ENCODE data around the gene RBM12.
"Not testable (repeated sequence)": the region's sequence is repeated elsewhere in the genome, so short reads cannot be mapped to it uniquely, and the experiment has no call there.

RBM12 gene, protein sequence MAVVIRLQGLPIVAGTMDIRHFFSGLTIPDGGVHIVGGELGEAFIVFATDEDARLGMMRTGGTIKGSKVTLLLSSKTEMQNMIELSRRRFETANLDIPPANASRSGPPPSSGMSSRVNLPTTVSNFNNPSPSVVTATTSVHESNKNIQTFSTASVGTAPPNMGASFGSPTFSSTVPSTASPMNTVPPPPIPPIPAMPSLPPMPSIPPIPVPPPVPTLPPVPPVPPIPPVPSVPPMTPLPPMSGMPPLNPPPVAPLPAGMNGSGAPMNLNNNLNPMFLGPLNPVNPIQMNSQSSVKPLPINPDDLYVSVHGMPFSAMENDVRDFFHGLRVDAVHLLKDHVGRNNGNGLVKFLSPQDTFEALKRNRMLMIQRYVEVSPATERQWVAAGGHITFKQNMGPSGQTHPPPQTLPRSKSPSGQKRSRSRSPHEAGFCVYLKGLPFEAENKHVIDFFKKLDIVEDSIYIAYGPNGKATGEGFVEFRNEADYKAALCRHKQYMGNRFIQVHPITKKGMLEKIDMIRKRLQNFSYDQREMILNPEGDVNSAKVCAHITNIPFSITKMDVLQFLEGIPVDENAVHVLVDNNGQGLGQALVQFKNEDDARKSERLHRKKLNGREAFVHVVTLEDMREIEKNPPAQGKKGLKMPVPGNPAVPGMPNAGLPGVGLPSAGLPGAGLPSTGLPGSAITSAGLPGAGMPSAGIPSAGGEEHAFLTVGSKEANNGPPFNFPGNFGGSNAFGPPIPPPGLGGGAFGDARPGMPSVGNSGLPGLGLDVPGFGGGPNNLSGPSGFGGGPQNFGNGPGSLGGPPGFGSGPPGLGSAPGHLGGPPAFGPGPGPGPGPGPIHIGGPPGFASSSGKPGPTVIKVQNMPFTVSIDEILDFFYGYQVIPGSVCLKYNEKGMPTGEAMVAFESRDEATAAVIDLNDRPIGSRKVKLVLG

DNA sequence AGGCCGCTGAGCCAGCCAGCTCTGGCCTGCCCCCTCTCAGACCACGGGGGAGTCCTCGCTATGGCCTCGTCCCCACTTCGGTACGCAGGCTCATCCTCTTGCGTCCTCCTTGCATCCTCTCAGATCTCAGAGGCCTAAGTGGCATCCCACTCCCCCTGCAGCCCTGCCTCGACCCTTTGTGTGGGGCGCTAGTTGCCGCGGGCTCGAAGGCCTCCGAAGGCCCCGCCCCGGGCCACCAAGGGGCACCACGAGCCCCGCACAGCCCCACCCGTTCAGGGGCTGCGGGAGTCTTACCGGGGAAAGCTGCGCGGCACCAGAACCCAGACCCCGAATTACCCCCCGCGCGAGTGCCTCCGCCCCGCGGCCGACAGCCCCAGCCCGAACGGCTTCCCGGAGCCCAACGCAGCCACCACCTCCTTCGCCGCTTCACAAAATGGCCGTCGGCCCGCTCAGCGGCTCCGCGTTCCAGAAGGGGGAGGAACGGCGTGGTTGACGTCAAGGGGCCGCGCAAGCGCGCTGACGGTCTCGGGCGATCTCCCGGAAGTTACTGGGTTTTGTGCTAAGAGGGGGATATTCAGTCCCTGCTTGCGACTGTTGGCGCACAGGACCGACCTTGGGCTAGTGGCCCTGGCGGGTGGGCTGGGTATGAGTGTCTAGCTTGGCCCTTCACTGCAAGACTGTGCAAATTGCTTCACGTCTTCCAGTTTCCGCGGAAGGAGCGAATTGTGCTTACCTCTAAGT lies at the start of gene RBM12, which contains the start of gene CPNE1:
Gene RBM12 (minus strand): TSS at position 435 of the 741 bp plus-strand sequence. CDS start 9,578 bp downstream, outside the sequence.
Gene CPNE1 (minus strand): TSS at position 435 of the 741 bp plus-strand sequence. CDS start 31,977 bp downstream, outside the sequence.
- peak within 1 kb of the TSS; percentile 96 for H3K27ac Mint-ChIP-seq
- H3K27me3 Mint-ChIP-seq: no peaks in the 10 kb centered on the region
- ATAC-seq: peak; percentile 94
- peaks cover 23% of the 10 kb centered on the region for H3K36me3 Mint-ChIP-seq
- H3K9me3 Mint-ChIP-seq: no peaks in the 10 kb centered on the region
- peak within 1 kb of the TSS; percentile 86 for H3K4me3 Mint-ChIP-seq
- H3K4me1 Mint-ChIP-seq: peaks cover 46% of the 10 kb centered on the region

DNA sequence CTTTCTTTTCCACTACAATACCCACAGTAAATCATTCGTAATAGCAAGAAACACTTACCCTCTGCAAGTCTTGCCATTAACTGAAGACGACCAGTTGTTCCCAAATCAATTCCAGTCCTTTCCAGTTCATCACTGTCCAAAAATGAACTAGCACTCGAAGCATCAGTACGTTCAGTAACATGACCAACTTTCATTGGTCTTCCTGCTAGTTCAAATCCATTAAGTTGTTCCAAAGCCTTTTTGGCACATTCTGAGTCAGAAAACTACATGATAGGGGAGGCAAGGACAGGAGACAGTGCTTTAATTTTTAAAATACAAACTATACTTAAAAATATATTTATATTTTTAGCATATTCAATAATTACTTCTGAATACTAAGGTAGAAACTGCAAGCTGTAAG lies 49.4 kb upstream of the RBM12 start:
- Mint-ChIP-seq H3K4me3 (no peak overlapping the region), H3K27me3 (no peaks in the 10 kb centered on the region)

DNA sequence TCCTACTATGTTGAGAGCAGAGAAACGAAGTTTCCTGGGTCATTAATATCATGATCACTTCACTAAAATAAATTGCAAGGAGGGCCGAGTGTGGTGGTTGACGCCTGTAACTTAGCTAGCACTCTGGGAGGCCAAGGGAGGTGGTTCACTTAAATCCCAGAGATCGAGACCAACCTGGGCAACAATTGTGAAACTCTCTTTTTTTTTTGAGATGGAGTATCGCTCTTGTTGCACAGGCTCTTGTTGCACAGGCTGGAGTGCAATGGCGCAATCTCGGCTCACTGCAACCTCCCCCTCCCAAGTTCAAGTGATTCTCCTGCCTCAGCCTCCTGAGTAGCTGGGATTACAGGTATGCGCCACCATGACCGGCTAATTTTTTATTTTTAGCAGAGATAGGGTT lies 48.4 kb upstream of the RBM12 start:
- peaks cover 42% of the 10 kb centered on the region for H3K4me1 Mint-ChIP-seq
- not testable (repeated sequence) for ATAC-seq, H3K9me3 Mint-ChIP-seq, H3K27me3 Mint-ChIP-seq, H3K4me3 Mint-ChIP-seq, H3K27ac Mint-ChIP-seq
- peaks cover 49% of the 10 kb centered on the region for H3K36me3 Mint-ChIP-seq

More for the DNA sequence above, 49.4 kb upstream of the RBM12 start:
- Mint-ChIP-seq H3K36me3 (peaks cover 51% of the 10 kb centered on the region), H3K27ac (no peak overlapping the region), H3K9me3 (no peaks in the 10 kb centered on the region), H3K4me1 (peaks cover 42% of the 10 kb centered on the region)
- ATAC-seq: no peak

DNA sequence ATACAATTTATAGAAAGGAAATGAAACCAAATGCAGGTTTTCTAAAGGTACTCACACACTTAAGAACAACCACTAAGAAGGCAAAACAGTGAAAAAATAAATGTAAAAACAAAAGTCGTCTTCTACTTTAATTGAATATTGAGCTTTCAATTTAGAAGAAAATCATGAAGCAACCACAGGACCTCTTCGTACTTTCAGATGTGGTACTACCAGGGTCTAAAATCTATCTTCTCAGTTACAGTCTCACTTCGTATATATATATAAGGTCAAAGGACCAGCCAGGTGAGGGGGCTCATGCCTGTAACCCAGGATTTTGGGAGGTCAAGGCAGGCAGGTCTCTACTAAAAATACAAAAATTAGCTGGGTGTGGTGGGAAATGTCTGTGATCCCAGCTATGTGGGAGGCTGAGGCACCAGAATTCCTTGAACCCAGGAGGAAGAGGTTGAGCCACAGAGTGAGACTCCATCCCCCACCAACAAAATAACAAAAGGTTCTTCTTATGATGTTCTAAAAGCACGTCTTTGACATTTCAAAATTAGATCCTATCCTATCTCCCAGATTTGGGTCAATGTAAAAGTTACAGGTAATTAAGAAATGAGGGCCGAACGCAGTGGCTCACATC lies 47.0 kb upstream of the RBM12 start:
- Mint-ChIP-seq H3K27me3 (no peaks in the 10 kb centered on the region), H3K27ac (peak overlapping the region; percentile 53), H3K4me3 (peak overlapping the region; percentile 43), H3K9me3 (no peaks in the 10 kb centered on the region), H3K4me1 (peaks cover 42% of the 10 kb centered on the region), H3K36me3 (peaks cover 45% of the 10 kb centered on the region)
- no peak for ATAC-seq

DNA sequence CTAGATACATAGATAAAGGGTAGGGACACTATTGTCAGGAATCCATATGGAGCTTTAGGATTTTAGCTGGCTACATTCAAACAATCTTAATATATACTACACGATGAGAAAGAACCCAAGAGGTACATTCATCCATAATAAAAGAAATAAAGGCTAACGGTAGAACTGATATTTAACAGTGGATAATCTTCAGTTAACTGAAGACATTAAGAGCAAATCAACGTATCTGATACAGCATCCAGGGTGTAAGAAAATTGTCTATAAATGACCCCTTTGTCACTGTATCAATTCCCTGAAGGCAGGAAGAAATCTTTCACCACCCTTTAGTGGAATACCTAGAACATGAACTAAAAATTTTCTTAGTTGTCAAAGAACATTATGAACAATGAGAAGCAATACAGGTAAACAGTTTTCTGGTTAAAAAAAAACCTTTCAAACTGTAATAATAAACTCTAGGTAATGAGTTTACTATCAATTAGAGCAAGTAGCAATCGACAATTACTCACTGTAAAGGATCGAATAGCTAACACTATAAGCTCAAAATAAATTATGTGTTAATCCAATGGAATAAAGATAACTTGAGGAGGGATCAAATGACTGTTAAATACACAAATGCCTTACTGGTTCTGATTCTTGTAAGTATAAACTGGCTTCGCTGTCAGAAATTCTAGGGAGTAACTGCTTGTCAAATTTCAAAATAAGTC lies 46.3 kb upstream of the RBM12 start:
- peaks cover 42% of the 10 kb centered on the region for H3K36me3 Mint-ChIP-seq
- no peak for ATAC-seq
- peak overlapping the region; percentile 53 for H3K27ac Mint-ChIP-seq

DNA sequence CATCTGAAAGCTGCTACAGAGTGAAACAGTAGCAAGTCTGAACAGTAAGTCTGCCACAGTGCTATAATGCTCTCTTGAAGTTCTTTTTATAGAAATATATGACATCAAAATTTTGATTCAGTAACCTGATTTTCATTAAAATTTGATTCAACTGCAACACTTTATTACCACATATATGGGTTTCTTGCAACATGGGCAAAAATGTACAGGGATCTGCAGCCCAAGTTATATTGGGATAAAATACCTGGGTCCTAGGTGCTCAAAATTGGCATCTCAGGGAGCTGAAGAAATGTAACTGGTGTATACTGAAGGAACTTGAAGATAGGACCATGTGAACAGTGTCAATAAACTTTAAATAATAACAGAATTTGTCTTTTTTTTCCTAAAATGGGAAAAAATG lies 45.3 kb upstream of the RBM12 start:
- Mint-ChIP-seq H3K4me3 (no peak overlapping the region), H3K4me1 (peaks cover 31% of the 10 kb centered on the region), H3K27ac (no peak overlapping the region), H3K36me3 (peaks cover 39% of the 10 kb centered on the region), H3K27me3 (no peaks in the 10 kb centered on the region), H3K9me3 (no peaks in the 10 kb centered on the region)
- no peak for ATAC-seq

More for the DNA sequence above, 46.3 kb upstream of the RBM12 start:
- Mint-ChIP-seq H3K27me3 (no peaks in the 10 kb centered on the region), H3K9me3 (no peaks in the 10 kb centered on the region), H3K4me1 (peaks cover 41% of the 10 kb centered on the region), H3K4me3 (no peak overlapping the region)

DNA sequence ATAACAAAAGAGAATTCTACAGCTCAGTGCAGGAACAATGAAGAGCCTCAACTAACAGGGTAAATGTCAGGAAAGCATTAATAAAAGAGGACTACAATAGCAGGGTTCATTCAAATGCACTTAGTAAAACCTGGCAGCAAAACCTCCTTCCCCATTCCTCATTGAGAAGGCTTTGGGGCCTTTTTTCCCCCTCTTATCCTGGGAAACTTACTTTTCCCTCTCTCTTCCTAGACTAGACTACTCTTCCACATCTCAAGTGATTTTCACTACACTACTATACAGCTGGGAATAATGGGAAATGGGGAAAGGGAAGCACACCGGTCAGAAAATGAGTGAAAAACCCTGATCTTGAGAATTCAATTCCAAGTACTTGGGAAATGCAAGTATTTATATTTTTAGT lies 44.6 kb upstream of the RBM12 start:
- ATAC-seq: no peak
- Mint-ChIP-seq H3K4me3 (no peak overlapping the region), H3K4me1 (peaks cover 28% of the 10 kb centered on the region), H3K27me3 (no peaks in the 10 kb centered on the region), H3K9me3 (no peaks in the 10 kb centered on the region), H3K36me3 (peaks cover 43% of the 10 kb centered on the region), H3K27ac (peak overlapping the region; percentile 49)

DNA sequence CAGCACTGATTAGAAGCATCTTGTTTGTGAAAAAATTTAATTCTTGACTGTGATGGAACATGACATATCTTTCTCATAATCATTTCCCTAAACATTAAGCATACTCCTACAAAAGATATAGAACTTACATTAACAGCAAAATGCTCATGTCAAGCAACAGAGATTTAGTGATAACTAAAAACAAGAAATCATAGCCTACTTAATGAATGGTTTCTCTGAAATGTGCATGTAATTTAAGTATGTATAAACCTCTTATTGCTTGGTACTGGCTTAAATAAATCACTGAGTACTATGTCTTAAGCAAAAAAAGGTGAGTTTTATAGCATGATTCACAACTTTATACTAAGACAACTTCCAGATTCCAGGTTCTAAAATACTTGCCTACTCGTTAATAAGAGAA lies 43.8 kb upstream of the RBM12 start:
- no peak overlapping the region for H3K27ac Mint-ChIP-seq
- H3K36me3 Mint-ChIP-seq: peaks cover 44% of the 10 kb centered on the region
- H3K4me1 Mint-ChIP-seq: peaks cover 21% of the 10 kb centered on the region
- no peak for ATAC-seq
- H3K4me3 Mint-ChIP-seq: no peak overlapping the region
- H3K9me3 Mint-ChIP-seq: no peaks in the 10 kb centered on the region
- no peaks in the 10 kb centered on the region for H3K27me3 Mint-ChIP-seq

DNA sequence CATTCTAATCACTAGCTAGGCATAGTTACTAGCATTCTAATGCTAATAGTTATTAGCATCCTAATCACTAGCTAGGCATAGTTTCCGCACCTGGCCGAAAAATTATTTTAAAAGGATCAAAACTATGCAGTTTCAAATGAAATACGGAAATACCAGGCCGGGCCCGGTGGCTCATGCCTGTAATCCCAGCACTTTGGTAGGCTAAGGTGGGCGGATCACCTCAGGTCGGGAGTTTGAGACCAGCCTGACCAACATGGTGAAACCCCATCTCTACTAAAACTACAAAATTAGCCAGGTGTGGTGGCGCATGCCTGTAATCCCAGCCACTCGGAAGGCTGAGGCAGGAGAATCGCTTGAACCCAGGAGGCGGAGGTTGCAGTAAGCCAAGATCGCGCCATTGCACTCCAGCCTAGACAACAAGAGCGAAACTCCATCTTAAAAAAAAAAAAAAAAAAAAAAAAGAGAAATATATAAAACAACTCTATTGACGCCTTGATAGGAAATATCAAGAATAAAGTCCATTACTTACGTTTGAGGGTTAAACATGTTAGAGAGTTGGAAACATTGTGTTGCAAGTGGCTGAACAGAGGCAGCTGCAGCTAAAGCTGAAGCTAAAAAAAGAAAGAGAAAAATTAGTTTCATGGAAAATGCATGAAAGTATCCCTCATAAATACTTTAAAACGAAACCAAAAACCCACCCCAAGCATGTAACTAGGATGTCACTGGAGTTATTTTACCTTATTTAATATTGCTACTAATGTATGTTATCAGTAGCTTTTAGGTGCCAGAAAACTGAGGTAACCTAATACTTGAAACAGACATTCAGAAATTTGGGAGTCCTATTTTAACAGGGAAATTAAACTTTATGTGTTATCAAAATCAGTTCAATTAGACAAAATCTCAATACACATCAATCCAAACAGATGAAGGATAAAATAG lies 42.2 kb upstream of the RBM12 start:
- H3K4me1 Mint-ChIP-seq: peaks cover 14% of the 10 kb centered on the region
- ATAC-seq, H3K27me3 Mint-ChIP-seq, H3K4me3 Mint-ChIP-seq, H3K9me3 Mint-ChIP-seq, H3K27ac Mint-ChIP-seq: not testable (repeated sequence)
- peaks cover 50% of the 10 kb centered on the region for H3K36me3 Mint-ChIP-seq

DNA sequence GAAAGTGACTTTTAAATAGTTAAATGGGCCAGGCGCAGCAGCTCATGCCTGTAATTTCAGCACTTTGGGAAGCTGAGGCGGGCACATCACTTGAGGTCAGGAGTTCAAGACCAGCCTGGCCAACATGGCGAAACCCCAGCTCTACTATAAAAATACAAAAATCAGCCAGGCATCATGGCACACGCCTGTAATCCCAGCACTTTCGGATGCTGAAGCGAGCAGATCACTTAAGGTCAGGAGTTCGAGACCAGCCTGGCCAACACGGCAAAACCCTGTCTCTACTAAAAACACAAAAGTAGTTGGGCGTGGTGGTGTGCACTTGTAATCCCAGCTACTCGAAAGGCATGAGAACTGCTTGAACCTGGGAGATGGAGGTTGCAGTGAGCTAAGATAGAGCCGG lies 41.2 kb upstream of the RBM12 start:
- H3K27me3 Mint-ChIP-seq, H3K4me3 Mint-ChIP-seq, ATAC-seq, H3K4me1 Mint-ChIP-seq, H3K9me3 Mint-ChIP-seq: not testable (repeated sequence)
- Mint-ChIP-seq H3K36me3 (peaks cover 40% of the 10 kb centered on the region), H3K27ac (peak overlapping the region; percentile 19)

DNA sequence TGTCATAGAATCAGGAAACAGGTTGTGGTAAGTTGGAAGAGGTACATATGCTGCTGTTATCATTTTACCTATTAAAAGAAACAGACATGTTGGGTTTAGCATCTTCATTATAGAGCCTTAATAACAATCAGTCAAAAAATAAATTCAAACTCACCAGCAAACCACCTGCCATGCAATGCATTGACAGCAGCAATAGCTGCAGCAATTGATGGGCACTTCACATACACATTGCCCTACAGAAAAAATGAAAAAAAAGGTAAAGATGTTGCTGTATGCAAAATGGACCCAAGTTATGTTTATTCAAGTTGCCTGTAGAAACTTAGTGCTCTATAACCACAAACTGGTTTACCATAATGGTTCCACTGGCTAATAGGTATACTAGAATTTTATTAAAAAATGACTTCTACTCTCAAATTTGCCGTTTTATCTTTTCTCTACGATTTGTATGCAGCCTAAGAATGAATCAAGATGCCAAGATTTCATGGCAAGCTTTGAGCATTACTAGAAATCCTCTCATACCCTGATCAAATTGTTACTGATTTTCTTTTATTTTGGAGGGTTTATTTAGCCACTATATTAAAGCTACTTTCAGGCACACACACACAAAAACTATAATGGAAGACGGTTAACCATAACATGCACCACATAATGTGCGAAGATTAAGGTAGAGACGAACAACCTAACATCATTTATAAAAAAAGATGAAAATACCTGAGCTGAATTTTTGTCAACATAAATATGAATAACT lies 40.0 kb upstream of the RBM12 start:
- H3K4me1 Mint-ChIP-seq: peaks cover 15% of the 10 kb centered on the region
- H3K9me3 Mint-ChIP-seq: no peaks in the 10 kb centered on the region
- H3K36me3 Mint-ChIP-seq: peaks cover 35% of the 10 kb centered on the region
- ATAC-seq: no peak
- H3K27ac Mint-ChIP-seq: no peak overlapping the region
- H3K27me3 Mint-ChIP-seq: no peaks in the 10 kb centered on the region
- no peak overlapping the region for H3K4me3 Mint-ChIP-seq

DNA sequence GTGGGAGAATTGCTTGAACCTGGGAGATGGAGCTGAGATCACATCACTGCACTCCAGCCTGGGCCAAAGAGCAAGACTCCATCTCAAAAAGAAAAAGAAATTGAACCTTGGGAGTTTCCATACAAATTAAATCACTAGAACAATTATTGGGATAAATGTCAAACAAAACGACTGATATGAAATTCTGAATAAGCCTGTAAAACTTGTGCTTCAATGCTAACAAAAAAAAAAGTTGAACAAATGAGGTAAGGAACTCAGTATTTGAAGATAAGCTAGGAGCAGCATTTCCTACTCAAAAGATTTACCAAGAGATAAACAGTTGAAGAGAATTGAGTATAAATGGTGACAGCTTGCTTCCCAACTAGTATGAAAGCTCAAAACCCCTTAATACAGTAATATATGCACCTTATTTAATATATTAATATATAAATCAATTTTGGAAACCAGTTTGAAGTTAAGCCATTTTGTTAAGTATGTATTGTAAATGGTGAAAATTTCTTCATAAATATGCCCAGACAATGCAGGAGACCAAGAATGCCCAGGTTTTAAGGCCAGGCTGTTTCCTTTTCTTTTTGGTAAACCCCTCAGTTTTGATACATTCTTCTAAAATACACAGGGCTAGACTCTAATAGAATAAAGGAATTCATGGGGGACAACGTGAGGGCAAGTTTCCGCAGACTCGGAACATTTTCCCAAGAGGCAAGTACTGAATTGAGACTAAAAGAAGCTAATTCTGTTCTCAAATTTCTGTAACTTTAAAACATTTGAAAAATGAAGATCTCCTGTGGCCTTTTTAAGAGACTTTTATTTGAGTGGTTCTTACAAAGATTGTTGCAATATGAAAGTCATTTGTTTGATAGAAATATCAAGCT lies 38.4 kb upstream of the RBM12 start:
- no peaks in the 10 kb centered on the region for H3K27me3 Mint-ChIP-seq
- peaks cover 29% of the 10 kb centered on the region for H3K36me3 Mint-ChIP-seq
- H3K4me1 Mint-ChIP-seq: peaks cover 22% of the 10 kb centered on the region
- no peak for ATAC-seq
- H3K27ac Mint-ChIP-seq: no peak overlapping the region
- no peak overlapping the region for H3K4me3 Mint-ChIP-seq
- no peaks in the 10 kb centered on the region for H3K9me3 Mint-ChIP-seq
